GM12891 (cell line): ENCODE results near the gene PIK3CD.

Source experiments
- PAX5 ChIP-seq: IDR thresholded peaks from 2 replicates; pipeline ENCODE4 v1.6.1; 2011; ENCODE audit warnings: low read length, moderate library complexity, mild to moderate bottlenecking; ENCODE audit not compliant: insufficient read depth, severe bottlenecking
- POLR2A ChIP-seq: IDR thresholded peaks from 2 replicates; pipeline ENCODE4 v1.6.1; 2011; ENCODE audit warnings: low read depth, low read length, control low read depth
- POLR2AphosphoS5 ChIP-seq: IDR thresholded peaks from 2 replicates; pipeline ENCODE4 v1.6.1; 2011; ENCODE audit warnings: low read depth, low read length, control low read depth
- POU2F2 ChIP-seq: IDR thresholded peaks from 2 replicates; pipeline ENCODE4 v1.6.1; 2011; ENCODE audit warnings: low read depth, mild to moderate bottlenecking, control low read depth, low read length, moderate library complexity
- SPI1 ChIP-seq: IDR thresholded peaks from 2 replicates; pipeline ENCODE4 v1.6.1; 2011; ENCODE audit warnings: low read depth, low read length, control low read depth
- TAF1 ChIP-seq: IDR thresholded peaks from 2 replicates; pipeline ENCODE4 v1.6.1; 2011; ENCODE audit warnings: low read depth, low read length, control low read depth

DNA sequence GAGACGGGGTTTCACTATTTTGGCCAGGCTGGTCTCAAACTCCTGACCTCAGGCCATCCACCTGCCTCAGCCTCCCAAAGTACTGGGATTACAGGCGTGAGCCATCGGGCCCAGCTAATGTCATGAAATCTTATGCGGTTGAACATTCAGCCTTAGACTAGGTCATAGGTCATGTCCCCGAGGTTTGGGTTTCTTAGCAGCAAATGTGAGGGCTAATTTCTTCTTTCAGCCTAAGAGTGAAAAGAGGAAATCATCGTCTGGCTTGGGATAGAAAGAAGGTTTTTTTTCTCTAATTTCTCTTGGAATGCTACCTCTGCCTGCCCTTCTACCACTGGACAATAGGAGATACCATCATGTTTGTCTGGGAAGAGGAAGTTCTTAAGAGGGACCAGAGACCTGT is 18.0 kb upstream of the PIK3CD start:
- TF ChIP-seq TAF1 (no peak), POLR2AphosphoS5 (no peak), POLR2A (no peak), SPI1 (no peak), POU2F2 (no peak), PAX5 (no peak)
